Activated T-helper 2 cell treated with anti-CD3 and anti-CD28 coated beads, Interferon-gamma antibody, Interleukin-2, Interleukin-4, amounts not matched to agents 10 μg/mL and 5 μg/mL and 100 μg/mL, durations not matched to agents 14 hours and 24 hours and 36 hours (primary cell): ENCODE data around the gene SHB. TPM values are rescaled to one million over a fixed set of nuclear protein-coding genes. Genes with fewer than 3 reads are reported as not detected.
"Not testable (repeated sequence)": the region's sequence is repeated elsewhere in the genome, so short reads cannot be mapped to it uniquely, and the experiment has no call there.

Experiments
- DNase-seq: peaks from one replicate; pipeline ENCODE4 v3.0.0; 2021; ENCODE audit warnings: low spot score
- H3K27ac Mint-ChIP-seq: one replicate; pipeline ENCODE4 v1.8.0; 2021; ENCODE audit warnings: mixed read lengths
- H3K27me3 Mint-ChIP-seq: one replicate; pipeline ENCODE4 v1.8.0; 2021; ENCODE audit warnings: low read depth, mixed read lengths
- H3K36me3 Mint-ChIP-seq: one replicate; pipeline ENCODE4 v1.8.0; 2021; ENCODE audit warnings: low read depth, mixed read lengths
- H3K4me1 Mint-ChIP-seq: one replicate; pipeline ENCODE4 v1.8.0; 2021; ENCODE audit warnings: low read depth, mixed read lengths
- H3K4me3 Mint-ChIP-seq: one replicate; pipeline ENCODE4 v1.8.0; 2021; ENCODE audit warnings: low read depth, mild to moderate bottlenecking, moderate library complexity, mixed read lengths
- H3K9me3 Mint-ChIP-seq: one replicate; pipeline ENCODE4 v1.8.0; 2021; ENCODE audit warnings: mixed read lengths
- intact Hi-C: fragments of 100-400 bp; cut with micrococcal nuclease; formaldehyde crosslinking; loops from one replicate; pipeline ENCODE4 v1.15.1; 2023
- total RNA-seq: library from RNA; stranded (reverse); gene quantifications from 2 replicates; pipeline ENCODE4 v1.2.3, GENCODE V29; 2022

SHB gene
- total RNA-seq, 1 donor from 2014 or later, result 1.9 TPM

GRCh38 chr9:37899041-37899440 lies 170.0 kb downstream of the SHB start:
- no peak overlapping the region for H3K27ac Mint-ChIP-seq
- H3K36me3 Mint-ChIP-seq, result peaks cover 41% of the 10 kb centered on the region
- peaks cover 11% of the 10 kb centered on the region for H3K4me1 Mint-ChIP-seq
- H3K9me3 Mint-ChIP-seq, result no peaks in the 10 kb centered on the region
- intact Hi-C loops, result no loop called here
- no peak overlapping the region for H3K4me3 Mint-ChIP-seq
- no peaks in the 10 kb centered on the region for H3K27me3 Mint-ChIP-seq
- DNase-seq, result no peak

GRCh38 chr9:37897665-37898064 lies 171.4 kb downstream of the SHB start:
- Mint-ChIP-seq H3K4me1 (peaks cover 9% of the 10 kb centered on the region), H3K27ac (peak overlapping the region; percentile 12), H3K27me3 (no peaks in the 10 kb centered on the region), H3K4me3 (no peak overlapping the region), H3K36me3 (peaks cover 55% of the 10 kb centered on the region), H3K9me3 (no peaks in the 10 kb centered on the region)
- no peak for DNase-seq
- intact Hi-C loops, result no loop called here

GRCh38 chr9:37892063-37892462 lies 177.0 kb downstream of the SHB start:
- Mint-ChIP-seq H3K36me3 (peaks cover 69% of the 10 kb centered on the region), H3K4me3 (no peak overlapping the region), H3K27ac (no peak overlapping the region), H3K27me3 (no peaks in the 10 kb centered on the region), H3K4me1 (peaks cover 2% of the 10 kb centered on the region), H3K9me3 (no peaks in the 10 kb centered on the region)
- DNase-seq, result no peak
- intact Hi-C loops, result no loop called here

- intact Hi-C loops, H3K27me3 Mint-ChIP-seq: not testable (repeated sequence)
These were observed 178.0 kb downstream of the SHB start for GRCh38 chr9:37891042-37891441.

GRCh38 chr9:37889536-37889935 lies 179.5 kb downstream of the SHB start:
- Mint-ChIP-seq H3K4me3 (no peak overlapping the region), H3K36me3 (peaks cover 61% of the 10 kb centered on the region), H3K4me1 (peaks cover 7% of the 10 kb centered on the region), H3K9me3 (no peaks in the 10 kb centered on the region), H3K27me3 (no peaks in the 10 kb centered on the region), H3K27ac (no peak overlapping the region)
- intact Hi-C loops, result no loop called here
- no peak for DNase-seq

More at GRCh38 chr9:37891042-37891441, 178.0 kb downstream of the SHB start:
- peaks cover 61% of the 10 kb centered on the region for H3K36me3 Mint-ChIP-seq
- H3K9me3 Mint-ChIP-seq, H3K4me1 Mint-ChIP-seq, H3K4me3 Mint-ChIP-seq, H3K27ac Mint-ChIP-seq, DNase-seq: not testable (repeated sequence)

- H3K36me3 Mint-ChIP-seq, result peaks cover 50% of the 10 kb centered on the region
- H3K4me3 Mint-ChIP-seq, intact Hi-C loops, H3K9me3 Mint-ChIP-seq, DNase-seq, H3K27me3 Mint-ChIP-seq, H3K27ac Mint-ChIP-seq, H3K4me1 Mint-ChIP-seq: not testable (repeated sequence)
These were observed 180.9 kb downstream of the SHB start for GRCh38 chr9:37887977-37888583.

- Mint-ChIP-seq H3K4me1 (peaks cover 5% of the 10 kb centered on the region), H3K27ac (no peak overlapping the region), H3K9me3 (no peaks in the 10 kb centered on the region), H3K36me3 (peaks cover 40% of the 10 kb centered on the region), H3K4me3 (no peak overlapping the region), H3K27me3 (no peaks in the 10 kb centered on the region)
- DNase-seq, result no peak
- intact Hi-C loops, result no loop called here
These were observed 188.0 kb downstream of the SHB start for GRCh38 chr9:37880916-37881479.

- intact Hi-C loops, result no loop called here
- Mint-ChIP-seq H3K4me3 (no peak overlapping the region), H3K36me3 (peaks cover 29% of the 10 kb centered on the region), H3K9me3 (no peaks in the 10 kb centered on the region), H3K27ac (no peak overlapping the region), H3K27me3 (no peaks in the 10 kb centered on the region), H3K4me1 (no peaks in the 10 kb centered on the region)
- no peak for DNase-seq
These were observed 192.7 kb downstream of the SHB start for GRCh38 chr9:37876376-37876775.

- no peak for DNase-seq
- no peak overlapping the region for H3K4me3 Mint-ChIP-seq
- peaks cover 21% of the 10 kb centered on the region for H3K36me3 Mint-ChIP-seq
- no peaks in the 10 kb centered on the region for H3K9me3 Mint-ChIP-seq
- H3K27ac Mint-ChIP-seq, result no peak overlapping the region
- intact Hi-C loops, result no loop called here
- no peaks in the 10 kb centered on the region for H3K4me1 Mint-ChIP-seq
- no peaks in the 10 kb centered on the region for H3K27me3 Mint-ChIP-seq
These were observed 195.1 kb downstream of the SHB start for GRCh38 chr9:37873955-37874354.

- DNase-seq, result no peak
- H3K27ac Mint-ChIP-seq, result no peak overlapping the region
- intact Hi-C loops, result no loop called here
- H3K4me1 Mint-ChIP-seq, result no peaks in the 10 kb centered on the region
- H3K36me3 Mint-ChIP-seq, result peaks cover 14% of the 10 kb centered on the region
- H3K27me3 Mint-ChIP-seq, result no peaks in the 10 kb centered on the region
- H3K4me3 Mint-ChIP-seq, result no peak overlapping the region
- no peaks in the 10 kb centered on the region for H3K9me3 Mint-ChIP-seq
These were observed 198.2 kb downstream of the SHB start for GRCh38 chr9:37870799-37871176.

GRCh38 chr9:37870081-37870798 lies 198.8 kb downstream of the SHB start:
- intact Hi-C loops, result no loop called here
- H3K27me3 Mint-ChIP-seq, result no peaks in the 10 kb centered on the region
- DNase-seq, result no peak

More at GRCh38 chr9:37870081-37870798, 198.8 kb downstream of the SHB start:
- Mint-ChIP-seq H3K27ac (no peak overlapping the region), H3K4me3 (no peak overlapping the region), H3K9me3 (no peaks in the 10 kb centered on the region), H3K36me3 (peaks cover 12% of the 10 kb centered on the region), H3K4me1 (no peaks in the 10 kb centered on the region)
